GM12878 (cell line): ENCODE data around the gene AOPEP. TPM values are rescaled to one million over a fixed set of nuclear protein-coding genes. Genes with fewer than 3 reads are reported as not detected.
A peak's percentile ranks its signal among the peaks of the same experiment; 100 is the strongest.

ENCODE experiments used
- ATAC-seq: fragments of 200-7000 bp; cut with Tn5 transposase; 3 replicates; pipeline ENCODE4 v1.9.1; 2020; ENCODE audit warnings: mild to moderate bottlenecking, moderate library complexity
- BruUV-seq: library from RNA; stranded (reverse); fragments of 400-500 nt; replicated peaks from 2 replicates; lab custom pipeline; 2021; lab: Mats Ljungman, UMichigan
- CTCF ChIA-PET: fragments of 300-600 bp; sonication (Branson Sonifier 250); formaldehyde crosslinking; extraction: SDS; loops from one replicate; lab custom pipeline; 2021; ENCODE audit warnings: inconsistent platforms; lab: Yijun Ruan, JAX
- POLR2A ChIA-PET: fragments of 350-600 bp; formaldehyde crosslinking; extraction: SDS; loops from one replicate; lab custom pipeline; 2021; ENCODE audit warnings: inconsistent platforms; lab: Charles Lee
- RAD21 ChIA-PET: fragments of 300-600 bp; sonication (Branson Sonifier 250); formaldehyde crosslinking; loops from one replicate; lab custom pipeline; 2023; ENCODE audit warnings: antibody characterized with exemption; ENCODE audit not compliant: unreplicated experiment; lab: Charles Lee
- SMC1A ChIA-PET: fragments of 300-600 bp; sonication (Branson Sonifier 250); formaldehyde crosslinking; loops from one replicate; lab custom pipeline; 2023; ENCODE audit not compliant: unreplicated experiment, uncharacterized antibody; lab: Charles Lee
- DNase-seq: peaks from one replicate; pipeline ENCODE4 v3.0.0-alpha.2; 2011; ENCODE audit warnings: low read depth, low spot score
- FAIRE-seq: peaks from 3 replicates; lab custom pipeline; 2011; peaks lifted over from hg19 to GRCh38; lab: Jason Lieb, UNC
- H2AFZ ChIP-seq: 2 replicates; pipeline ENCODE4 v1.6.0; 2011; ENCODE audit warnings: low read depth, low read length, control low read depth; ENCODE audit not compliant: control insufficient read depth
- H3K27ac ChIP-seq: 2 replicates; pipeline ENCODE4 v1.5.1; 2011; ENCODE audit warnings: control low read depth; ENCODE audit not compliant: control insufficient read depth, insufficient read depth
- H3K27me3 ChIP-seq, 2 experiments: replicated peaks in 1 of 2; 2 replicates each; pipeline versions ENCODE4 v1.6.0 to v1.6.1; 2011; ENCODE audit warnings: low read length in 1 of 2; ENCODE audit not compliant: control insufficient read depth in 2 of 2, insufficient read depth in 2 of 2
- H3K36me3 ChIP-seq, 2 experiments: 2 replicates each; pipeline ENCODE4 v1.5.1; 2011; ENCODE audit warnings: low read length in 1 of 2; ENCODE audit not compliant: control insufficient read depth in 2 of 2, insufficient read depth in 2 of 2
- H3K4me1 ChIP-seq: 2 replicates; pipeline ENCODE4 v1.6.1; 2011; ENCODE audit warnings: mild to moderate bottlenecking, low read length, moderate library complexity, mixed read lengths; ENCODE audit not compliant: control insufficient read depth, insufficient read depth
- H3K4me2 ChIP-seq: 2 replicates; pipeline ENCODE4 v1.6.0; 2011; ENCODE audit warnings: control low read depth; ENCODE audit not compliant: control insufficient read depth, insufficient read depth
- H3K4me3 ChIP-seq: fragments of 200-600 bp; sonication (generic); 2 replicates; pipeline ENCODE4 v1.5.1; 2016
- H3K79me2 ChIP-seq: 2 replicates; pipeline ENCODE4 v1.6.0; 2011; ENCODE audit warnings: low read length; ENCODE audit not compliant: control insufficient read depth, insufficient read depth
- H3K9ac ChIP-seq: 2 replicates; pipeline ENCODE4 v1.8.0; 2011; ENCODE audit warnings: low read length, control low read depth, mixed read lengths; ENCODE audit not compliant: control insufficient read depth, insufficient read depth
- H3K9me3 ChIP-seq: replicated peaks from 3 replicates; pipeline ENCODE4 v1.5.1; 2011; ENCODE audit warnings: mild to moderate bottlenecking, low read length; ENCODE audit not compliant: control insufficient read depth, insufficient read depth
- H4K20me1 ChIP-seq: 2 replicates; pipeline ENCODE4 v1.6.0; 2011; ENCODE audit not compliant: control insufficient read depth, insufficient read depth
- CHD2 ChIP-seq: IDR thresholded peaks from 2 replicates; pipeline ENCODE4 v1.6.1; 2011; ENCODE audit warnings: low read depth, low read length, improper control_type of control experiment, borderline replicate concordance
- CTCF ChIP-seq, 3 experiments: IDR thresholded peaks in 2 of 3; conservative IDR thresholded peaks in 1 of 3; 2 replicates each; pipeline ENCODE4 v1.5.1; 2011; ENCODE audit warnings: low read depth in 3 of 3, low read length in 3 of 3, mild to moderate bottlenecking in 3 of 3, control low read depth in 2 of 3, moderate library complexity in 2 of 3, inconsistent platforms in 1 of 3, mixed read lengths in 1 of 3; ENCODE audit not compliant: control insufficient read depth in 2 of 3, insufficient read depth in 1 of 3; ENCODE audit errors: extremely low read depth in 1 of 3
- HSF1 ChIP-seq: fragments of 150-350 bp; IDR thresholded peaks from 2 replicates; pipeline ENCODE4 v1.6.1; 2014; ENCODE audit warnings: mild to moderate bottlenecking, low read depth, low read length
- KAT2A ChIP-seq: conservative IDR thresholded peaks from 2 replicates; pipeline ENCODE4 v1.6.1; 2011; ENCODE audit warnings: low read depth, low read length; ENCODE audit not compliant: control insufficient read depth
- RAD21 ChIP-seq: IDR thresholded peaks from 2 replicates; pipeline ENCODE4 v1.6.1; 2011; ENCODE audit warnings: mild to moderate bottlenecking, low read depth, low read length, moderate library complexity; ENCODE audit not compliant: insufficient read depth
- RAD51 ChIP-seq: fragments of 450-650 bp; IDR thresholded peaks from 2 replicates; pipeline ENCODE4 v1.6.1; 2016; ENCODE audit warnings: moderate library complexity, mild to moderate bottlenecking, inconsistent platforms
- SMC3 ChIP-seq: IDR thresholded peaks from 2 replicates; pipeline ENCODE4 v1.6.1; 2011; ENCODE audit warnings: low read length, improper control_type of control experiment, borderline replicate concordance
- STAT1 ChIP-seq: fragments of 450-650 bp; conservative IDR thresholded peaks from 2 replicates; pipeline ENCODE4 v1.6.1; 2014; ENCODE audit warnings: antibody characterized with exemption, mild to moderate bottlenecking
- YY1 ChIP-seq: IDR thresholded peaks from 2 replicates; pipeline ENCODE4 v1.6.1; 2011; ENCODE audit warnings: low read depth, mild to moderate bottlenecking, low read length
- ZBTB4 ChIP-seq: fragments of 450-650 bp; formaldehyde crosslinking; IDR thresholded peaks from 2 replicates; pipeline ENCODE4 v1.4.0; 2022; ENCODE audit warnings: mild to moderate bottlenecking, moderate library complexity
- WGBS: methylation state at CpG from one replicate; pipeline ENCODE4 v1.1.6; 2016; ENCODE audit warnings: low lambda C conversion rate; ENCODE audit not compliant: insufficient replicate concordance, insufficient coverage; ENCODE audit errors: missing lambda C conversion rate; 5-methylcytosine and 5-hydroxymethylcytosine counted together
- in situ Hi-C: fragments of 300-500 bp; cut with MboI; formaldehyde crosslinking; loops from 9 replicates; pipeline ENCODE4 v1.14.3; 2018; ENCODE audit warnings: mixed read lengths
- intact Hi-C: fragments of 100-400 bp; cut with micrococcal nuclease; formaldehyde crosslinking; loops from one replicate; pipeline ENCODE4 v1.14.2; 2022; ENCODE audit not compliant: unreplicated experiment
- polyA plus RNA-seq, 11 experiments: library from polyadenylated mRNA; depleted of rRNA in 4 of 11; unstranded in 6 of 11; stranded (reverse) in 5 of 11; fragments of >200 nt; fragmentation: Nextera tagmentation in 4 of 11; fragmentation: Illumina TruSeq in 1 of 11; extraction: Ambion mirVana in 4 of 11; extraction: Trizol in 1 of 11; gene quantifications; 1 replicate in 1 of 11; 2 replicates in 10 of 11; pipeline versions ENCODE4 v1.2.1 to v1.2.3, GENCODE V29; 2011 to 2016; ENCODE audit warnings: inconsistent platforms in 2 of 11, missing spikeins in 2 of 11, low read depth in 1 of 11
- total RNA-seq, 4 experiments: library from RNA; depleted of rRNA in 3 of 4; stranded (reverse); fragments of >200 nt in 3 of 4; fragmentation: Illumina TruSeq in 1 of 4; extraction: Trizol in 1 of 4; gene quantifications; 2 replicates each; pipeline versions ENCODE4 v1.2.1 to v1.2.3, GENCODE V29; 2013 to 2021

The AOPEP gene
- total and polyA plus RNA-seq, 10 of the 15 experiments (the other 5 are each of a cell fraction or from before 2014, with no cell fraction given), result 2.3 to 16.9 (median 10.1) TPM

- no peak for TF ChIP-seq HSF1
- no peak for TF ChIP-seq STAT1
Observed at GRCh38 chr9:95130484-95130883, 404.0 kb downstream of the AOPEP start (continued).

GRCh38 chr9:95131023-95131943 lies 404.8 kb downstream of the AOPEP start:
- ATAC-seq (peak; percentile 88), FAIRE-seq (peak; percentile 35), DNase-seq (no peak)
- no peaks in the 10 kb centered on the region for H4K20me1 ChIP-seq
- SMC1A ChIA-PET, result interaction anchor here (0.7 to 6.4 kb wide), 32 partner anchors 9 to 462 kb away, joined by 3 to 143 read pairs (median 4); no protein-coding TSS in a partner anchor
- no peak overlapping the region for H3K9ac ChIP-seq
- no peak overlapping the region for H3K4me2 ChIP-seq
- H3K36me3 ChIP-seq, result no peaks in the 10 kb centered on the region
- no peaks in the 10 kb centered on the region for H3K9me3 ChIP-seq
- no peaks in the 10 kb centered on the region for H3K79me2 ChIP-seq
- no peaks in the 10 kb centered on the region for H3K4me1 ChIP-seq
- CTCF ChIA-PET, result interaction anchor here (0.5 to 10.6 kb wide), 51 partner anchors 9 to 1097 kb away, joined by 3 to 355 read pairs (median 4); no protein-coding TSS in a partner anchor
- H3K27ac ChIP-seq, result no peak overlapping the region
- BruUV-seq, result no TSS peak
- no peak for TF ChIP-seq CHD2
- TF ChIP-seq ZBTB4 (CRISPR knock-in tag), result no peak
- TF ChIP-seq SMC3, result peak; percentile 77
- TF ChIP-seq KAT2A, result no peak
- TF ChIP-seq RAD21, result peak; percentile 83
- peak; percentile 78 to 90 (median 81) for TF ChIP-seq CTCF (IDR thresholded peaks at IDR 0.05 in 2 of 3, conservative IDR thresholded peaks at IDR 0.05 in 1 of 3; ENCODE audit: control insufficient read depth in 2 of 3, extremely low read depth in 1 of 3, insufficient read depth in 1 of 3, low read depth in 3 of 3, low read length in 3 of 3)
- 0 out of 2 replicates have a peak, but pooled peaks have one; percentile 25 for TF ChIP-seq YY1
- TF ChIP-seq RAD51, result no peak
- no peak overlapping the region for H3K4me3 ChIP-seq
- RAD21 ChIA-PET, result interaction anchor here (0.9 to 7.7 kb wide), 11 partner anchors 25 to 576 kb away, joined by 3 to 134 read pairs (median 5); partner anchors contain the start of genes AOPEP and PCAT7
- intact Hi-C loops, result loop anchor here (1.0 to 10.0 kb wide), 2 partner anchors 450 to 576 kb away; partner anchors contain the start of gene PCAT7
- peak overlapping the region; percentile 45 for H2AFZ ChIP-seq
- in situ Hi-C loops, result no loop called here
- WGBS, result 44% methylated on average over 7 of the region's 7 CpGs
- POLR2A ChIA-PET, result interaction anchor here (0.5 to 0.7 kb wide), 2 partner anchors 145 to 162 kb away, joined by 3 to 4 read pairs; no protein-coding TSS in a partner anchor
- no peaks in the 10 kb centered on the region for H3K27me3 ChIP-seq
